ENCODE results near the gene SCARB1. TPM values are rescaled to one million over a fixed set of nuclear protein-coding genes. Genes with fewer than 3 reads are reported as not detected.
"Not testable (repeated sequence)": the region's sequence is repeated elsewhere in the genome, so short reads cannot be mapped to it uniquely, and the experiment has no call there.

The SCARB1 gene
- total and polyA plus RNA-seq, 2 experiments from 2014 or later, result 50.4 to 90.0 TPM

DNA sequence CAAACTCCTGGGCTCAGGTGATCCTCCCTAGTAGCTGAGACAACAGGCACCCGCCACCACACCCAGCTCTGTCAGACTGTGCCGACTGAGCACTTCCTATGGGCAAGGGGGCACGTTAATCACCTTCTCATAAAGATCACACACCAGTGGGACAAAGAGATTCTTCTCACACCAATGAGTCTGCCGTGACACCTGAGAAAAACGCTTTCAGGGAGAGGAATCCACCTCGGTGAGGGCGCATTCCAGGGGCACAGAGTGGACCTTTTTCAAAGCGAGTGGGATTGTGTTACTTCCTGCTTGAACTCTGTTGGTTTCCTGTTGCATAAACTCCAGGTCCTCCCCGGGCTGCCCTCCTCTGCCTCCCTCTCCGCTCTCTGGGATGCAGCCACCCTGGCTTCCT is 17.5 kb upstream of the SCARB1 start:
- TF ChIP-seq, protein P1, sequence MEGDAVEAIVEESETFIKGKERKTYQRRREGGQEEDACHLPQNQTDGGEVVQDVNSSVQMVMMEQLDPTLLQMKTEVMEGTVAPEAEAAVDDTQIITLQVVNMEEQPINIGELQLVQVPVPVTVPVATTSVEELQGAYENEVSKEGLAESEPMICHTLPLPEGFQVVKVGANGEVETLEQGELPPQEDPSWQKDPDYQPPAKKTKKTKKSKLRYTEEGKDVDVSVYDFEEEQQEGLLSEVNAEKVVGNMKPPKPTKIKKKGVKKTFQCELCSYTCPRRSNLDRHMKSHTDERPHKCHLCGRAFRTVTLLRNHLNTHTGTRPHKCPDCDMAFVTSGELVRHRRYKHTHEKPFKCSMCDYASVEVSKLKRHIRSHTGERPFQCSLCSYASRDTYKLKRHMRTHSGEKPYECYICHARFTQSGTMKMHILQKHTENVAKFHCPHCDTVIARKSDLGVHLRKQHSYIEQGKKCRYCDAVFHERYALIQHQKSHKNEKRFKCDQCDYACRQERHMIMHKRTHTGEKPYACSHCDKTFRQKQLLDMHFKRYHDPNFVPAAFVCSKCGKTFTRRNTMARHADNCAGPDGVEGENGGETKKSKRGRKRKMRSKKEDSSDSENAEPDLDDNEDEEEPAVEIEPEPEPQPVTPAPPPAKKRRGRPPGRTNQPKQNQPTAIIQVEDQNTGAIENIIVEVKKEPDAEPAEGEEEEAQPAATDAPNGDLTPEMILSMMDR (IDR thresholded peaks at IDR 0.05; ENCODE audit: poor library complexity), result no peak

DNA sequence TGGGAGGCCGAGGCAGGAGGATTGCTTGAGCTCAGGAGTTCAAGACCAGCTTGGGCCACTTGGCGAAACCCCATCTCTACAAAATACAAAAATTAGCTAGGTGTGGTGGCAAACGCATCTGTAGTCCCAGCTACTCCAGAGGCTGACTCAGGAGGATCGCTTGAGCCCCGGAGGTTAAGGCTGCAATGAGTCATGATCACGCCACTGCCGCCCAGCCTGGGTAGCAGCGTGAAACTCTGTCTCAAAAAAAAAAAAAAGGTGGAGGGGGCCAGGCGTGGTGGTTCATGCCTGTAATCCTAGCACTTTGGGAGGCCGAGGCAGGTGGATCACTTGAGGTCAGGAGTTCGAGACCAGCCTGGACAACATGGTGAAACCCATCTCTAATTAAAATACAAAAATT is 16.7 kb upstream of the SCARB1 start:
- not testable (repeated sequence) for H3K79me2 ChIP-seq, H3K4me3 ChIP-seq
- WGBS (ENCODE audit: low lambda C conversion rate, missing lambda C conversion rate), result 96% methylated on average over 10 of the region's 11 CpGs

More for the DNA sequence above, 17.5 kb upstream of the SCARB1 start:
- Histone ChIP-seq H3K4me3 (no peak overlapping the region), H3K27me3 (no peaks in the 10 kb centered on the region), H4K20me1 (ENCODE audit: insufficient read depth, poor library complexity, severe bottlenecking) (no peaks in the 10 kb centered on the region), H3K36me3 (replicated peaks; ENCODE audit: insufficient read depth, low read depth) (no peaks in the 10 kb centered on the region), H3K4me1 (ENCODE audit: insufficient read depth) (peaks cover 15% of the 10 kb centered on the region), H2AFZ (no peak overlapping the region), H3K79me2 (no peaks in the 10 kb centered on the region), H3K9me2 (replicated peaks; ENCODE audit: insufficient read depth) (no peaks in the 10 kb centered on the region), H3K9me3 (ENCODE audit: low read depth) (no peaks in the 10 kb centered on the region), H3K27ac (no peak overlapping the region), H3K4me2 (no peak overlapping the region)
- WGBS (ENCODE audit: low lambda C conversion rate, missing lambda C conversion rate), result 68% methylated on average over 10 of the region's 10 CpGs
- DNase-seq (ENCODE audit: low spot score), result no peak

DNA sequence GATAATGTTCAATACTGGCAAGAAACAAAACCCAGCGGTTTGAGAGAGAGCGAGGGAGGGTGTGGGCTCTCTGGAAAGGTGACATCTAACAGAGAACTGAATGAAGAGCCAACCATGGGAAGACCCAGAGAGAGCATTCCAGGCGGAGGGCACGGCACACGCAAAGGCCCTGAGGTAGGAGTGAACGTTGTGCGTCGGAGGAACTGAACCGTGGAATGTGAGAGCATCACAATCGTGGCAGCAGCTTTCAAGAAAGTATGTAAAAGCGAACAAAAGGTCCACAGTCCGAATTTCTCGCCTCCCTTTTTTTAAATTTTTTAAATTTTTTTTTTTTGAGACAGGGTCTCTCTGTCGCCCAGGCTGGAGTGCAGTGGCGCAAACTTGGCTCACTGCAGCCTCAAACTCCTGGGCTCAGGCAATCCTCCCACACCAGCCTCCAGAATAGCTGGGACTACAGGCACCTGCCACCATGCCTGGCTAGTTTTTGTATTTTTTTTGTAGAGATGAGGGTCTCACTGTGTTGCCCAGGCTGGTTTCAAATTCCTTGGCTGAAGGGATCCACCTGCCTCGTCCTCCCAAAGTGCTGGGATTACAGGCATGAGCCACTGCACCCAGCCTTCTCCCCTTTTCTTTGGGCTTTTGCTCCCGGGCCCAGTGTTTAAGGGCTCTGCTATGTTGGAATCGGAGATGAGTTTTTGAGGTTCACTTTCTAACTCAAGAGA is 15.3 kb upstream of the SCARB1 start:
- DNase-seq (ENCODE audit: low spot score), result no peak
- no peaks in the 10 kb centered on the region for H3K79me2 ChIP-seq
- H4K20me1 ChIP-seq (ENCODE audit: insufficient read depth, poor library complexity, severe bottlenecking), result no peaks in the 10 kb centered on the region
- no peaks in the 10 kb centered on the region for H3K27me3 ChIP-seq
- H3K4me2 ChIP-seq, result no peak overlapping the region
- H3K36me3 ChIP-seq (replicated peaks; ENCODE audit: insufficient read depth, low read depth), result no peaks in the 10 kb centered on the region
- H3K9me3 ChIP-seq (ENCODE audit: low read depth), result no peaks in the 10 kb centered on the region
- no peak overlapping the region for H3K4me3 ChIP-seq
- peaks cover 7% of the 10 kb centered on the region for H3K4me1 ChIP-seq (ENCODE audit: insufficient read depth)
- 98% methylated on average over 18 of the region's 18 CpGs for WGBS (ENCODE audit: low lambda C conversion rate, missing lambda C conversion rate)
- TF ChIP-seq EZH2 (IDR thresholded peaks at IDR 0.05; ENCODE audit: borderline replicate concordance), result no peak
- no peak for TF ChIP-seq EZH2phosphoT487 (IDR thresholded peaks at IDR 0.05; ENCODE audit: low read depth, severe bottlenecking, unreplicated experiment)
- TF ChIP-seq, protein P1 (IDR thresholded peaks at IDR 0.05; ENCODE audit: poor library complexity), result no peak
- no peak overlapping the region for H2AFZ ChIP-seq
- H3K9me2 ChIP-seq (replicated peaks; ENCODE audit: insufficient read depth), result no peaks in the 10 kb centered on the region
- no peak overlapping the region for H3K27ac ChIP-seq

More for the DNA sequence above, 16.7 kb upstream of the SCARB1 start:
- H3K4me2 ChIP-seq; H4K20me1 ChIP-seq (ENCODE audit: insufficient read depth, poor library complexity, severe bottlenecking); H3K9me2 ChIP-seq (replicated peaks; ENCODE audit: insufficient read depth); H2AFZ ChIP-seq; H3K9me3 ChIP-seq (ENCODE audit: low read depth); H3K27ac ChIP-seq; H3K4me1 ChIP-seq (ENCODE audit: insufficient read depth); H3K27me3 ChIP-seq; DNase-seq (ENCODE audit: low spot score); H3K36me3 ChIP-seq (replicated peaks; ENCODE audit: insufficient read depth, low read depth): not testable (repeated sequence)

DNA sequence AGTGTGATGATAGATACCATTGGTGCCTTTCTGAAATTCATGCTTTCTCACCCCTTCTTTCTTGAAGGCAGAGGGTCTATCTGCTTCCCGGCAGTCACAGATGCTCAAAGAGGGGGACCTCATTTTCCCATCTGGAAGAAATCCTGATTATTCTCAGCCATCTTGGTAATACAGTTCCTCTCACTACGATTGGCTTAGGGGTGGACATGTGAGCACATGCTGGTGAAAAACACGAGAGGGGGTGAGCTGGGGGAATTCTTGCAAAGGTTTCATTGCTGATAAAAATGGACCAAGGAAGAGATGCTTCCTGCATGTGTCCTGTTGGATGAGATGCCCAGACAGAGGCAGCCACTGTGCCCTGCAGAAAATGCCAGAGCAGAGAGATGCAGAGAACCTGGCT is 13.8 kb upstream of the SCARB1 start:
- no peaks in the 10 kb centered on the region for H3K9me2 ChIP-seq (replicated peaks; ENCODE audit: insufficient read depth)
- peaks cover 7% of the 10 kb centered on the region for H3K4me1 ChIP-seq (ENCODE audit: insufficient read depth)
- H3K27me3 ChIP-seq, result no peaks in the 10 kb centered on the region
- H3K4me3 ChIP-seq, result no peak overlapping the region
- TF ChIP-seq, protein P1 (IDR thresholded peaks at IDR 0.05; ENCODE audit: poor library complexity), result no peak
- no peak for TF ChIP-seq EZH2 (IDR thresholded peaks at IDR 0.05; ENCODE audit: borderline replicate concordance)
- no peak for TF ChIP-seq EZH2phosphoT487 (IDR thresholded peaks at IDR 0.05; ENCODE audit: low read depth, severe bottlenecking, unreplicated experiment)
- no peak for DNase-seq (ENCODE audit: low spot score)
- H3K4me2 ChIP-seq, result no peak overlapping the region
- no peaks in the 10 kb centered on the region for H3K36me3 ChIP-seq (replicated peaks; ENCODE audit: insufficient read depth, low read depth)
- H3K27ac ChIP-seq, result no peak overlapping the region
- no peaks in the 10 kb centered on the region for H3K9me3 ChIP-seq (ENCODE audit: low read depth)
- H4K20me1 ChIP-seq (ENCODE audit: insufficient read depth, poor library complexity, severe bottlenecking), result no peaks in the 10 kb centered on the region
- H2AFZ ChIP-seq, result no peak overlapping the region
- 87% methylated on average over 3 of the region's 3 CpGs for WGBS (ENCODE audit: low lambda C conversion rate, missing lambda C conversion rate)
- no peaks in the 10 kb centered on the region for H3K79me2 ChIP-seq
